ENCODE results near the gene RNF213. TPM values are rescaled to one million over a fixed set of nuclear protein-coding genes. Genes with fewer than 3 reads are reported as not detected.

Gene RNF213
- total RNA-seq, 1 experiment from 2014 or later: 61.4 TPM

GRCh38 chr17:80315517-80316182, 55.0 kb downstream of the RNF213 start:
- ChIA-PET CTCF (no interaction called here), POLR2A (no interaction called here)
- Mint-ChIP-seq H3K9me3 (ENCODE audit: unreplicated experiment) (no peaks in the 10 kb centered on the region), H3K27ac (ENCODE audit: unreplicated experiment) (no peak overlapping the region), H3K4me3 (ENCODE audit: unreplicated experiment) (no peak overlapping the region), H3K4me1 (ENCODE audit: low read depth, unreplicated experiment) (no peaks in the 10 kb centered on the region), H3K36me3 (ENCODE audit: insufficient read depth, unreplicated experiment) (peaks cover 63% of the 10 kb centered on the region), H3K27me3 (ENCODE audit: insufficient read depth, unreplicated experiment) (no peaks in the 10 kb centered on the region)
- no peak for TF ChIP-seq CTCF (IDR thresholded peaks at IDR 0.05; ENCODE audit: insufficient read depth in 1 of 2, low read depth in 1 of 2, low read length in 1 of 2, severe bottlenecking in 1 of 2, unreplicated experiment in 1 of 2)
- Histone ChIP-seq H3K4me1 (no peaks in the 10 kb centered on the region), H3K36me3 (ENCODE audit: control insufficient read depth, insufficient read depth, low read length) (0 out of 2 replicates have a peak, but pooled peaks cover 2% of the 10 kb centered on the region), H3K27me3 (replicated peaks; ENCODE audit: control insufficient read depth, insufficient read depth, low read length) (no peaks in the 10 kb centered on the region), H3K4me3 (ENCODE audit: low read depth, low read length) (no peak overlapping the region), H3K9me3 (no peaks in the 10 kb centered on the region)
- BruUV-seq (replicated peaks): no TSS peak
- DNase-seq: no peak
- intact Hi-C loops (cut with micrococcal nuclease; ENCODE audit: unreplicated experiment): no loop called here

- DNase-seq: no peak
- Histone ChIP-seq H3K9me3 (no peaks in the 10 kb centered on the region), H3K4me3 (ENCODE audit: low read depth, low read length) (no peak overlapping the region), H3K4me1 (no peaks in the 10 kb centered on the region), H3K36me3 (ENCODE audit: control insufficient read depth, insufficient read depth, low read length) (no peaks in the 10 kb centered on the region), H3K27me3 (replicated peaks; ENCODE audit: control insufficient read depth, insufficient read depth, low read length) (no peaks in the 10 kb centered on the region)
- ChIA-PET CTCF (no interaction called here), POLR2A (no interaction called here)
- no peaks in the 10 kb centered on the region for H3K27me3 Mint-ChIP-seq (ENCODE audit: insufficient read depth, unreplicated experiment)
- no TSS peak for BruUV-seq (replicated peaks)
- no peak for TF ChIP-seq CTCF (IDR thresholded peaks at IDR 0.05; ENCODE audit: insufficient read depth in 1 of 2, low read depth in 1 of 2, low read length in 1 of 2, severe bottlenecking in 1 of 2, unreplicated experiment in 1 of 2)
- H3K9me3 Mint-ChIP-seq (ENCODE audit: unreplicated experiment): no peaks in the 10 kb centered on the region
- peaks cover 63% of the 10 kb centered on the region for H3K36me3 Mint-ChIP-seq (ENCODE audit: insufficient read depth, unreplicated experiment)
- no peak overlapping the region for H3K27ac Mint-ChIP-seq (ENCODE audit: unreplicated experiment)
- no peaks in the 10 kb centered on the region for H3K4me1 Mint-ChIP-seq (ENCODE audit: low read depth, unreplicated experiment)
- no peak overlapping the region for H3K4me3 Mint-ChIP-seq (ENCODE audit: unreplicated experiment)
- intact Hi-C loops (cut with micrococcal nuclease; ENCODE audit: unreplicated experiment): no loop called here
These were observed 55.8 kb downstream of the RNF213 start for GRCh38 chr17:80316431-80316830.

GRCh38 chr17:80316927-80317705, 56.5 kb downstream of the RNF213 start:
- Histone ChIP-seq H3K9me3 (no peaks in the 10 kb centered on the region), H3K4me1 (no peaks in the 10 kb centered on the region), H3K27me3 (replicated peaks; ENCODE audit: control insufficient read depth, insufficient read depth, low read length) (no peaks in the 10 kb centered on the region), H3K4me3 (ENCODE audit: low read depth, low read length) (no peak overlapping the region), H3K36me3 (ENCODE audit: control insufficient read depth, insufficient read depth, low read length) (no peaks in the 10 kb centered on the region)
- no peak overlapping the region for H3K4me3 Mint-ChIP-seq (ENCODE audit: unreplicated experiment)
- DNase-seq: no peak
- no peaks in the 10 kb centered on the region for H3K4me1 Mint-ChIP-seq (ENCODE audit: low read depth, unreplicated experiment)
- CTCF ChIA-PET: interaction anchor here (0.6 kb wide), 1 partner anchor 817 kb away, joined by 3 read pairs; no protein-coding TSS in a partner anchor
- H3K9me3 Mint-ChIP-seq (ENCODE audit: unreplicated experiment): no peaks in the 10 kb centered on the region
- peaks cover 62% of the 10 kb centered on the region for H3K36me3 Mint-ChIP-seq (ENCODE audit: insufficient read depth, unreplicated experiment)
- H3K27me3 Mint-ChIP-seq (ENCODE audit: insufficient read depth, unreplicated experiment): no peaks in the 10 kb centered on the region
- POLR2A ChIA-PET: no interaction called here
- intact Hi-C loops (cut with micrococcal nuclease; ENCODE audit: unreplicated experiment): no loop called here
- H3K27ac Mint-ChIP-seq (ENCODE audit: unreplicated experiment): no peak overlapping the region
- no peak for TF ChIP-seq CTCF (IDR thresholded peaks at IDR 0.05; ENCODE audit: insufficient read depth in 1 of 2, low read depth in 1 of 2, low read length in 1 of 2, severe bottlenecking in 1 of 2, unreplicated experiment in 1 of 2)
- BruUV-seq (replicated peaks): no TSS peak

All from Caco-2 (cell line).